GM13976 (cell line): ENCODE results near the gene PTPRM.

Experiments
- DNase-seq: peaks from one replicate; pipeline ENCODE4 v3.0.0; 2012; ENCODE audit warnings: low spot score
- in situ Hi-C: fragments of 300-500 bp; cut with MboI; formaldehyde crosslinking; loops from one replicate; pipeline ENCODE4 v1.12.0; 2022; ENCODE audit warnings: low sequenced_read_pairs, mixed read lengths, inconsistent platforms; ENCODE audit not compliant: unreplicated experiment
- TF ChIP-seq, protein P1 (sequence below): IDR thresholded peaks from 2 replicates; pipeline ENCODE4 v1.5.1; 2012; ENCODE audit warnings: borderline replicate concordance, mild to moderate bottlenecking; ENCODE audit not compliant: insufficient read depth; ENCODE audit errors: extremely low read depth, missing control alignments, control extremely low read depth

The PTPRM gene

DNA sequence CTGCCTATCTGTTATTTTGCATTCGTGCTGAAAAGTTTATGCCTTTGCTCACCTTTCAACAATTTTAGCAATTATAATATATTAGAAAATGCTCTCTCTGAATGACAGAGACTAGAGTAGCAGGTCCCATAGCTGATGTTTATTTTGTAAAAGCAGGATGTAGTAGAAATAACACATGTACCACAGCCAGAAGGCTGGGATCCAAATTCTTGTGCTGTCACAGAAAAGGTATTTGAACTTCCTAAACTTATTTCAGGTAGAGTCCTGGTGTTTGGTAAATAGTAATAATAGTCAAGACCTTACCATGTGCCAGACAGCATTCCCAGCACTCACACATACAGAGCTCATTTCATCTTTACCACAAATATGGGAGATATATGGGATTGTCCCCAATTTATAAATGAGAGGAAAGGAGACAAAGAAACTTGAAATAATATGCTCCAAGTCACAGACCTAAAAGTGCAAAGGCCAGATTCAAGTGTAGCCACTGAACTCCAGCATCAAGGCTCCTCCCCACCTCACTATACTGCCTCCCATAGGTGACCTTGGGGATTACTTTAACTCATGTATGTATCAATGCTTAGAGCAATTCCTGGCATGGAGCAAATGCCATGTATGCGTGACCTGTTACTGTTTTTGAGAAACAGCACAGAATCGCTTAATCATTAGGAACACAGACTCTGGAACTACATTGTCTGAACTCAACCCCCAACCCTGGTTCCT lies 757.4 kb downstream of the PTPRM start:
- in situ Hi-C loops = no loop called here
- TF ChIP-seq, protein P1, sequence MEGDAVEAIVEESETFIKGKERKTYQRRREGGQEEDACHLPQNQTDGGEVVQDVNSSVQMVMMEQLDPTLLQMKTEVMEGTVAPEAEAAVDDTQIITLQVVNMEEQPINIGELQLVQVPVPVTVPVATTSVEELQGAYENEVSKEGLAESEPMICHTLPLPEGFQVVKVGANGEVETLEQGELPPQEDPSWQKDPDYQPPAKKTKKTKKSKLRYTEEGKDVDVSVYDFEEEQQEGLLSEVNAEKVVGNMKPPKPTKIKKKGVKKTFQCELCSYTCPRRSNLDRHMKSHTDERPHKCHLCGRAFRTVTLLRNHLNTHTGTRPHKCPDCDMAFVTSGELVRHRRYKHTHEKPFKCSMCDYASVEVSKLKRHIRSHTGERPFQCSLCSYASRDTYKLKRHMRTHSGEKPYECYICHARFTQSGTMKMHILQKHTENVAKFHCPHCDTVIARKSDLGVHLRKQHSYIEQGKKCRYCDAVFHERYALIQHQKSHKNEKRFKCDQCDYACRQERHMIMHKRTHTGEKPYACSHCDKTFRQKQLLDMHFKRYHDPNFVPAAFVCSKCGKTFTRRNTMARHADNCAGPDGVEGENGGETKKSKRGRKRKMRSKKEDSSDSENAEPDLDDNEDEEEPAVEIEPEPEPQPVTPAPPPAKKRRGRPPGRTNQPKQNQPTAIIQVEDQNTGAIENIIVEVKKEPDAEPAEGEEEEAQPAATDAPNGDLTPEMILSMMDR = no peak
- DNase-seq = no peak

DNA sequence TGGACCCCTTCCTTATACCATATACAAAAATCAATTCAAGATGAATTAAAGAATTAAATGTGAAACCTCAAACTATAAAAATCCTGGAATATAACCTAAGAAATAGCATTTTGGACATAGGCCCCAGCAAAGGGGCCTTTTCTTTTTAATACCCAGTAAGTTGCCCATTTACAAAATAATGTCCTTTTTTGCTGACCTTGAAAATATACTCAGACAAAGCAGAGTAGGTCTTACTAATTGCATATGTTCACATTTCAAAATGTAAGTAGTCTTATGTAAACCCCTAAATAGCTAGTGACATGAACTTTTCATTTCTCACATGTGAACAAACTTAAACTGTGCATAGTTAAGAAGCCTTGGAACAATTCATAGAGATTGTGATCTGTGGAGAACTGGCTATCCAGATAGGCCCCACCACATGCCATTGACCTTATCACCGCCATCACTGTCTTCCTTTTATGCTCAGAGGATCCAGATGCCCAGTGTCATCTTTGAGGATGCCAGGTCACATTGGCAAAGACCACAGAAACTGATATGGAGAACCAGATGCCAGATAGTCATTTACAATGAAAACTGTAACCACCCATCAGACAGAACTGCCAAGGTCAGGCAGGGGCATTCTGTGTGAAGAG lies 759.8 kb downstream of the PTPRM start:
- TF ChIP-seq, protein P1 = no peak
- DNase-seq = no peak
- in situ Hi-C loops = no loop called here

DNA sequence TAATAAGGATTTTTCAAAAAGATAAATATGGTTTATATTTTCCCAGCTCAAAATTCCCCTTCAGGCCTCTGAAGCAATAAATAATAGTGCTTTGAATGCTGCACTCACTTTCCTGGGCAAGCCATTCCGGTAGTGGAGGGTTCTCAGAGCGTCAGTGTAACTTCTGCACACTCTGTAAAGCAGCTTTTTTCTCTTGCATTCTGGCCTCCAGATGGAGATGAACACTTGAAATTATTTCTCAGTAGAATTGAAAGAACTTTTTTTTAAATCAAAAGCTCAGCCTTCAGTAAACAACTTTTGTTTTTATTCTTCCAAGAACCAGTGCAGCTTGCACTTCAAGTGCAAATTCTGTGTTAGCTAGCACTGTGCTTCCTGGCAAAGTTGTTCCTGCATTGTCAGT lies 761.0 kb downstream of the PTPRM start:
- TF ChIP-seq, protein P1 = no peak

DNA sequence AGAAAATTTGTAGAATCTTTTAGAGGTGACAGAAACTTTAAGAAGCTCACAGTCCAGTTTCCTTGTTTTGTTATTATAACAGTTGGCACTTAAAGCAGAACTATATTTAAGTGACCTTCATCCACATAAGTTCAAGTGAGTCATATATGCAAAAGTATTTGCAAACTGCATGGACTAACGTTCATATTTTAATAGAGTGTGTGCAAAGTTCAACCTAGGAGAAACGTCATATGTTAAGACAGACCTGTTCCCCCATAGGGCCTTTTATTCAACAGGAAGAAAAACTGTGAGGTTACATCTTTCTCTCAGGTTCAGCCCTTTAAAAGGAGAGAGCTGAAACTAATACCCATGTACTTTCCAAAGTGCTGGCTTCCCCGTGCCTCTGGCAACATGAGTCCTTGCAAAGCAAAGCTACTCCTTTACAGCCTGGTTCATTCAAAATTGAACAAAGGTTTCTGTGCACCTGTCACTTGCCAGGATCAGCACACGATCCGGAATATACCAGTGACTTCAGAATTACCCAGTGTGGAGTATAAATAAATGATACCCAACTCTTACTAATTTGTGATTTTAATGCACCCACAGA lies 762.2 kb downstream of the PTPRM start:
- TF ChIP-seq, protein P1 = no peak
- in situ Hi-C loops = no loop called here
- DNase-seq = no peak

More for the DNA sequence above, 761.0 kb downstream of the PTPRM start:
- DNase-seq = no peak
- in situ Hi-C loops = no loop called here

DNA sequence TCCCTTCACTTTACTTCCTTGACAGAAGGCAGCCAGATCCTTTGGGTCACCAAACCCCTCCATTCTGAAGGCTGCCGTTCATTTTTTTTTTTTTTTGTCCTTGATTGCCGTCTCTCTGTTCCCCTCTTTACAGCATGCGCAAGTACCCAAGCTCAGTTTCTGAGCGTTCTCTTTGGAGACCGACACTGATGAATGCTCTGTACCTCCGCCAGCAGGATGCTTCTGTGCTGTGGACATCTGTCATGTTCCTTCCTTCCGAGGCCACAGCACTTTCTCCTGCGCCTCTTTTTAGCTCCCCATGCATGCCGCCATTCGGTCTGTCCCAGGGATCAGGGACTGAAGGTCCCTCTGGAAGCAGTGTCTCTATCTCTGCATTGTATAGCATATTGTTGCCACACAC lies 763.5 kb downstream of the PTPRM start:
- in situ Hi-C loops = no loop called here
- DNase-seq = no peak
- TF ChIP-seq, protein P1 = no peak

DNA sequence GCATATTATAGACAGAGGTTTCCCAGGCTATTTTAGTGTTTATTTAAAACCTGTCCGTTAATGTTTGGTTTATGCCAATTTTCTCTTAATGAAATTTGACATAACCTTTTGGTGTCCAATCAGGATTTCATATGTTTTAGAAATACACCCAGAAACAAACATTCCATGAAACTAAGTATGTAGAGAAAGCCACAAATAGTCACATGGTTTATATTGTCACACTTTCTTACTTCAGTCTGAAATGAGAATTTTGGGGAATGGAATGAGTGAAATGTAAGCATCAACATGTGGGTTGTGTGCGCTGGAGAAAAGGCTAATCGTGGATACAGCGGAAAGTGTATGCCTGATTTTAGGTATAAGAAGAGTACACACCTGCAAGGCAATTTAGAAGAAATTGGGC lies 765.2 kb downstream of the PTPRM start:
- in situ Hi-C loops = no loop called here
- no peak for DNase-seq
- TF ChIP-seq, protein P1 = no peak
